ENCODE measurements around the gene PSRC1.
A peak's percentile ranks its signal among the peaks of the same experiment; 100 is the strongest.

Gene PSRC1

GRCh38 chr1:109249654-109250401 is 33.1 kb downstream of the PSRC1 start:
- Histone ChIP-seq H3K4me3 (peak overlapping the region; percentile 75), H3K9ac (ENCODE audit: insufficient read length) (no peak overlapping the region), H3K9me3 (ENCODE audit: low read depth, low read length) (no peaks in the 10 kb centered on the region), H3K27ac (no peak overlapping the region), H3K36me3 (ENCODE audit: insufficient read depth, low read length) (no peaks in the 10 kb centered on the region; the same call in 1 of the 2 replicates)
- TF ChIP-seq FOXP2 (optimal IDR thresholded peaks at IDR 0.05; ENCODE audit: control extremely low read depth, extremely low read length, insufficient read depth) (no peak), EZH2 (IDR thresholded peaks at IDR 0.05) (no peak), POLR2AphosphoS5 (IDR thresholded peaks at IDR 0.05; ENCODE audit: borderline replicate concordance, low read depth, low read length) (no peak)
- DNase-seq (ENCODE audit: low read depth, low spot score), result no peak

GRCh38 chr1:109248797-109249629 is 33.9 kb downstream of the PSRC1 start, which contains the start of gene CELSR2:
CELSR2 (plus strand) TSS chr1:109249539; CDS start chr1:109250080, 541 bp downstream.
- H3K9ac ChIP-seq (ENCODE audit: insufficient read length), result no peak within 1 kb of the TSS
- TF ChIP-seq EZH2 (IDR thresholded peaks at IDR 0.05) (no peak), POLR2AphosphoS5 (IDR thresholded peaks at IDR 0.05; ENCODE audit: borderline replicate concordance, low read depth, low read length) (peak; percentile 29; the same call in 1 of the 2 replicates)
- H3K4me3 ChIP-seq, result peak within 1 kb of the TSS; percentile 75
- H3K36me3 ChIP-seq (ENCODE audit: insufficient read depth, low read length), result no peaks in the 10 kb centered on the region; the same call in 1 of the 2 replicates
- H3K27ac ChIP-seq, result no peak within 1 kb of the TSS
- DNase-seq (ENCODE audit: low read depth, low spot score), result no peak
- no peaks in the 10 kb centered on the region for H3K9me3 ChIP-seq (ENCODE audit: low read depth, low read length)

GRCh38 chr1:109248444-109248796 is 34.5 kb downstream of the PSRC1 start:
- no peak for TF ChIP-seq FOXP2 (optimal IDR thresholded peaks at IDR 0.05; ENCODE audit: control extremely low read depth, extremely low read length, insufficient read depth)
- no peak for TF ChIP-seq EZH2 (IDR thresholded peaks at IDR 0.05)
- no peak for TF ChIP-seq POLR2AphosphoS5 (IDR thresholded peaks at IDR 0.05; ENCODE audit: borderline replicate concordance, low read depth, low read length)
- Histone ChIP-seq H3K4me3 (no peak overlapping the region), H3K27ac (no peak overlapping the region), H3K36me3 (ENCODE audit: insufficient read depth, low read length) (no peaks in the 10 kb centered on the region; the same call in 1 of the 2 replicates), H3K9ac (ENCODE audit: insufficient read length) (no peak overlapping the region), H3K9me3 (ENCODE audit: low read depth, low read length) (no peaks in the 10 kb centered on the region)
- no peak for DNase-seq (ENCODE audit: low read depth, low spot score)

- TF ChIP-seq FOXP2 (optimal IDR thresholded peaks at IDR 0.05; ENCODE audit: control extremely low read depth, extremely low read length, insufficient read depth) (no peak), EZH2 (IDR thresholded peaks at IDR 0.05) (no peak), POLR2AphosphoS5 (IDR thresholded peaks at IDR 0.05; ENCODE audit: borderline replicate concordance, low read depth, low read length) (no peak)
- no peak for DNase-seq (ENCODE audit: low read depth, low spot score)
- H3K27ac ChIP-seq, result no peak overlapping the region
- no peak overlapping the region for H3K9ac ChIP-seq (ENCODE audit: insufficient read length)
- no peak overlapping the region for H3K4me3 ChIP-seq
- no peaks in the 10 kb centered on the region; the same call in 1 of the 2 replicates for H3K36me3 ChIP-seq (ENCODE audit: insufficient read depth, low read length)
- no peaks in the 10 kb centered on the region for H3K9me3 ChIP-seq (ENCODE audit: low read depth, low read length)
These were observed 35.3 kb downstream of the PSRC1 start for GRCh38 chr1:109247401-109248365.

- Histone ChIP-seq H3K36me3 (ENCODE audit: insufficient read depth, low read length) (no peaks in the 10 kb centered on the region), H3K4me3 (no peak overlapping the region), H3K9ac (ENCODE audit: insufficient read length) (no peak overlapping the region), H3K9me3 (ENCODE audit: low read depth, low read length) (no peaks in the 10 kb centered on the region), H3K27ac (no peak overlapping the region)
- no peak for DNase-seq (ENCODE audit: low read depth, low spot score)
- no peak for TF ChIP-seq POLR2AphosphoS5 (IDR thresholded peaks at IDR 0.05; ENCODE audit: borderline replicate concordance, low read depth, low read length)
- TF ChIP-seq FOXP2 (optimal IDR thresholded peaks at IDR 0.05; ENCODE audit: control extremely low read depth, extremely low read length, insufficient read depth), result no peak
- TF ChIP-seq EZH2 (IDR thresholded peaks at IDR 0.05), result no peak
These were observed 36.8 kb downstream of the PSRC1 start for GRCh38 chr1:109246141-109246551.

GRCh38 chr1:109243860-109244552 is 38.9 kb downstream of the PSRC1 start:
- no peak for DNase-seq (ENCODE audit: low read depth, low spot score)
- H3K4me3 ChIP-seq, result no peak overlapping the region

GRCh38 chr1:109243221-109243620 is 39.7 kb downstream of the PSRC1 start:
- DNase-seq (ENCODE audit: low read depth, low spot score), result no peak
- Histone ChIP-seq H3K9ac (ENCODE audit: insufficient read length) (no peak overlapping the region), H3K27ac (no peak overlapping the region), H3K9me3 (ENCODE audit: low read depth, low read length) (no peaks in the 10 kb centered on the region), H3K4me3 (no peak overlapping the region), H3K36me3 (ENCODE audit: insufficient read depth, low read length) (peaks cover 11% of the 10 kb centered on the region; the same call in 1 of the 2 replicates)
- TF ChIP-seq EZH2 (IDR thresholded peaks at IDR 0.05) (no peak), FOXP2 (optimal IDR thresholded peaks at IDR 0.05; ENCODE audit: control extremely low read depth, extremely low read length, insufficient read depth) (no peak), POLR2AphosphoS5 (IDR thresholded peaks at IDR 0.05; ENCODE audit: borderline replicate concordance, low read depth, low read length) (no peak)

More at GRCh38 chr1:109243860-109244552, 38.9 kb downstream of the PSRC1 start:
- no peak overlapping the region for H3K27ac ChIP-seq
- no peak overlapping the region for H3K9ac ChIP-seq (ENCODE audit: insufficient read length)
- TF ChIP-seq FOXP2 (optimal IDR thresholded peaks at IDR 0.05; ENCODE audit: control extremely low read depth, extremely low read length, insufficient read depth) (no peak), POLR2AphosphoS5 (IDR thresholded peaks at IDR 0.05; ENCODE audit: borderline replicate concordance, low read depth, low read length) (no peak)
- no peaks in the 10 kb centered on the region for H3K9me3 ChIP-seq (ENCODE audit: low read depth, low read length)
- peaks cover 3% of the 10 kb centered on the region; the same call in 1 of the 2 replicates for H3K36me3 ChIP-seq (ENCODE audit: insufficient read depth, low read length)

Measured in SK-N-MC (cell line).